Superior temporal gyrus (tissue), 1 donor: ENCODE results near the gene MT1M.
"Not testable (repeated sequence)": the region's sequence is repeated elsewhere in the genome, so short reads cannot be mapped to it uniquely, and the experiment has no call there.

Experiments used
- DNase-seq: peaks from one replicate; pipeline ENCODE4 v3.0.0-alpha.2; 2016; ENCODE audit errors: extremely low spot score

The MT1M gene

GRCh38 chr16:56608876-56609462, 23.5 kb upstream of the MT1M start:
- peak; percentile 47 for DNase-seq

- DNase-seq = peak; percentile 79
These were observed 23.0 kb upstream of the MT1M start for GRCh38 chr16:56609463-56609921.

GRCh38 chr16:56610017-56610608, 22.3 kb upstream of the MT1M start:
- DNase-seq = peak; percentile 53

- no peak for DNase-seq
These were observed 21.8 kb upstream of the MT1M start for GRCh38 chr16:56610609-56611111.

GRCh38 chr16:56611281-56611833, 21.1 kb upstream of the MT1M start:
- DNase-seq = no peak

GRCh38 chr16:56613706-56614105, 18.8 kb upstream of the MT1M start:
- no peak for DNase-seq

GRCh38 chr16:56614549-56614991, 17.9 kb upstream of the MT1M start:
- DNase-seq = no peak

GRCh38 chr16:56615353-56615752, 17.1 kb upstream of the MT1M start:
- no peak for DNase-seq

GRCh38 chr16:56616608-56617211, 15.7 kb upstream of the MT1M start:
- no peak for DNase-seq

- DNase-seq = no peak
These were observed 15.0 kb upstream of the MT1M start for GRCh38 chr16:56617212-56618085.

- no peak for DNase-seq
These were observed 14.3 kb upstream of the MT1M start for GRCh38 chr16:56618138-56618537.

GRCh38 chr16:56620339-56620897, 12.0 kb upstream of the MT1M start:
- no peak for DNase-seq

- DNase-seq = not testable (repeated sequence)
These were observed 10.6 kb upstream of the MT1M start for GRCh38 chr16:56621665-56622445.

GRCh38 chr16:56623184-56623583, 9.3 kb upstream of the MT1M start:
- DNase-seq = not testable (repeated sequence)

GRCh38 chr16:56623637-56624036, 8.8 kb upstream of the MT1M start:
- DNase-seq = no peak

- peak; percentile 64 for DNase-seq
These were observed 7.1 kb upstream of the MT1M start, which contains the start of gene MT1E for GRCh38 chr16:56625140-56625942. TSS of gene MT1E (plus strand) at chr16:56625781. CDS start at chr16:56625852, 71 bp downstream.

- DNase-seq = no peak
These were observed 6.4 kb upstream of the MT1M start for GRCh38 chr16:56625943-56626654.

GRCh38 chr16:56626685-56627084, 5.8 kb upstream of the MT1M start:
- no peak for DNase-seq
